CD14-positive monocyte (primary cell): Measurements from ENCODE around the gene MTRF1. TPM values are rescaled to one million over a fixed set of nuclear protein-coding genes. Genes with fewer than 3 reads are reported as not detected.

Experiments
- DNase-seq, 3 donors: peaks; one replicate each; pipeline ENCODE4 v3.0.0-alpha.2; 2011 to 2022
- H2AFZ ChIP-seq: 2 replicates; pipeline ENCODE4 v1.6.0; 2012; ENCODE audit warnings: mild to moderate bottlenecking, low read depth, low read length, inconsistent platforms; ENCODE audit not compliant: insufficient read depth, poor library complexity, severe bottlenecking
- H3K27ac ChIP-seq, 2 donors: 1 replicate in 1 of 2; 2 replicates in 1 of 2; pipeline ENCODE4 v1.5.1; 2012 to 2013; ENCODE audit warnings: low read length in 2 of 2, control low read depth in 1 of 2, inconsistent platforms in 1 of 2, low read depth in 1 of 2, mild to moderate bottlenecking in 1 of 2
- H3K27me3 ChIP-seq, 2 donors: one replicate each; pipeline versions ENCODE4 v1.6.0 to v1.6.1; 2011 to 2013; ENCODE audit warnings: low read length in 2 of 2; ENCODE audit not compliant: control insufficient read depth in 2 of 2, insufficient read depth in 2 of 2
- H3K36me3 ChIP-seq, 2 donors: replicated peaks in 1 of 2; 1 replicate in 1 of 2; 2 replicates in 1 of 2; pipeline versions ENCODE4 v1.5.1 to v1.6.1; 2012 to 2013; ENCODE audit warnings: low read length in 2 of 2, control low read depth in 1 of 2, inconsistent platforms in 1 of 2, mild to moderate bottlenecking in 1 of 2; ENCODE audit not compliant: insufficient read depth in 2 of 2, control insufficient read depth in 1 of 2
- H3K4me1 ChIP-seq, 2 donors: 1 replicate in 1 of 2; 2 replicates in 1 of 2; pipeline versions ENCODE4 v1.5.1 to v1.6.1; 2012 to 2013; ENCODE audit warnings: low read length in 2 of 2, control low read depth in 1 of 2, inconsistent platforms in 1 of 2, mild to moderate bottlenecking in 1 of 2, moderate library complexity in 1 of 2; ENCODE audit not compliant: insufficient read depth in 2 of 2, control insufficient read depth in 1 of 2
- H3K4me2 ChIP-seq: replicated peaks from 2 replicates; pipeline ENCODE3; 2012; ENCODE audit warnings: low read length, moderate library complexity, mild to moderate bottlenecking; ENCODE audit not compliant: poor library complexity, severe bottlenecking; ENCODE audit errors: extremely low read depth
- H3K4me3 ChIP-seq, 3 experiments: fragments of 200-600 bp in 1 of 3; sonication (generic) in 1 of 3; replicated peaks in 1 of 3; 1 replicate in 2 of 3; 2 replicates in 1 of 3; pipeline ENCODE4 v1.5.1; 2011 to 2013; ENCODE audit warnings: low read length in 3 of 3, mild to moderate bottlenecking in 3 of 3, control low read depth in 2 of 3, low read depth in 2 of 3, inconsistent platforms in 1 of 3, moderate library complexity in 1 of 3
- H3K79me2 ChIP-seq: 2 replicates; pipeline ENCODE4 v1.6.0; 2012; ENCODE audit warnings: mild to moderate bottlenecking, control low read depth, inconsistent platforms, low read length, moderate library complexity; ENCODE audit not compliant: insufficient read depth
- H3K9ac ChIP-seq: 2 replicates; pipeline ENCODE4 v1.6.0; 2017; ENCODE audit warnings: low read length, mild to moderate bottlenecking; ENCODE audit not compliant: insufficient read depth, poor library complexity, severe bottlenecking
- H3K9me3 ChIP-seq, 2 donors: replicated peaks in 1 of 2; 1 replicate in 1 of 2; 2 replicates in 1 of 2; pipeline versions ENCODE4 v1.5.1 to v1.6.1; 2012 to 2013; ENCODE audit warnings: low read length in 2 of 2, control low read depth in 1 of 2; ENCODE audit not compliant: control insufficient read depth in 1 of 2, insufficient read depth in 1 of 2
- H4K20me1 ChIP-seq: 2 replicates; pipeline ENCODE4 v1.6.0; 2012; ENCODE audit warnings: mild to moderate bottlenecking, low read length, control low read depth, moderate library complexity; ENCODE audit not compliant: insufficient read depth
- H3K27ac Mint-ChIP-seq, 7 donors: one replicate each; pipeline ENCODE4 v1.8.0; 2020; ENCODE audit warnings: mild to moderate bottlenecking in 7 of 7, mixed read lengths in 7 of 7, moderate library complexity in 6 of 7, inconsistent platforms in 2 of 7
- H3K27me3 Mint-ChIP-seq, 3 donors: one replicate each; pipeline ENCODE4 v1.8.0; 2021 to 2022; ENCODE audit warnings: low read depth in 3 of 3, mild to moderate bottlenecking in 3 of 3, mixed read lengths in 3 of 3, moderate library complexity in 3 of 3, inconsistent platforms in 1 of 3
- H3K36me3 Mint-ChIP-seq, 2 donors: one replicate each; pipeline ENCODE4 v1.8.0; 2020; ENCODE audit warnings: mixed read lengths in 2 of 2, inconsistent platforms in 1 of 2, mild to moderate bottlenecking in 1 of 2
- H3K4me1 Mint-ChIP-seq: one replicate; pipeline ENCODE4 v1.8.0; 2020; ENCODE audit warnings: mild to moderate bottlenecking, mixed read lengths
- H3K4me3 Mint-ChIP-seq, 2 donors: one replicate each; pipeline ENCODE4 v1.8.0; 2020; ENCODE audit warnings: mild to moderate bottlenecking in 2 of 2, mixed read lengths in 2 of 2, moderate library complexity in 1 of 2
- H3K9me3 Mint-ChIP-seq, 7 donors: one replicate each; pipeline ENCODE4 v1.8.0; 2020 to 2022; ENCODE audit warnings: mixed read lengths in 7 of 7, mild to moderate bottlenecking in 6 of 7, moderate library complexity in 6 of 7, inconsistent platforms in 2 of 7
- WGBS: methylation state at CpG from one replicate; pipeline ENCODE4 v1.1.5; 2013; ENCODE audit warnings: missing lambda C conversion rate; ENCODE audit not compliant: insufficient coverage; 5-methylcytosine and 5-hydroxymethylcytosine counted together
- intact Hi-C, 2 donors: fragments of 100-400 bp; cut with micrococcal nuclease; formaldehyde crosslinking; loops; one replicate each; pipeline versions ENCODE4 v1.15.0 to v1.15.1; 2023
- polyA plus RNA-seq, 3 donors: library from polyadenylated mRNA; depleted of rRNA in 1 of 3; unstranded in 2 of 3; stranded (reverse) in 1 of 3; fragments of 300-500 nt in 2 of 3; fragments of >200 nt in 1 of 3; fragmentation: Illumina TruSeq in 2 of 3; gene quantifications; 1 replicate in 2 of 3; 2 replicates in 1 of 3; pipeline ENCODE4 v1.2.3, GENCODE V29; 2012 to 2021
- TF ChIP-seq, protein P1 (sequence below): fragments of 200-600 bp; IDR thresholded peaks from one replicate; pipeline ENCODE4 v1.8.0; 2022; ENCODE audit warnings: antibody characterized with exemption, mild to moderate bottlenecking

Gene MTRF1
- polyA plus RNA-seq, 3 donors: 4.0 to 17.2 (median 6.0) TPM

DNA sequence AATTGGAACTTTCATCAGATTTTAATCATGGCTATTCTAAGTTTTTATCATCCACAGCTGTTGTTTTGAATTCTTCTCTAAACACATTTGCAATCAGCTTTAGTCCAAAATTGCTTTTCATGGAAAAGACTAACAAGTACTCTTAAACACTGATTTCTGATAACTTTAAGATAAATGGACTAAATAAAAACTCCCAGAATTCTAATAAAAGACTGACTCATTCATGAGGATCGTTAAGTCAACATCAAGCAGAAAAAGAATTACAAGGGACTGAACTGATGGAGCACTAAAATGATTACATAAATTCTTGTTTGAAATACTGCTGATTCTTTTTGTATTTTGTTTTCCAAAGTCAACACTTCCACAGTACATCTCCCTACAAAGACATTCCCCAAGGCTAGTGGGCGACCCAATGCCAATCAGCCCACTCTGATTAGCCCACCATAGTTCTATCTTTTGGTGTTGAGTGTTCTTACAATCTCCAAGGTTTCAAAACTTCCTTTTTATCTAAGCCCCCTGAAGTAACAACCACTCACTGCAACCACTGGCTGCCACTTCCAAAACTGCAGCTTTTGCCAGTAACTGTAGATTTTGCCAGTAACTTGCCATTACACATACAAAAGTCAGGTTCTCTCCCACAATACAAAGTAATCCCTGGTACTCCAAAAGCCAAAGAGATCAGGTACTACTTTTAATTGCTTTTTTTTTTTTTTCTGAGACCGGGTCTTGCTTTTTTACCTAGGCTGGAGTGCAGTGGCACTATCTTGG lies 33.7 kb upstream of the MTRF1 start:
- no peaks in the 10 kb centered on the region for H4K20me1 ChIP-seq
- no peaks in the 10 kb centered on the region for H3K27me3 ChIP-seq
- Mint-ChIP-seq H3K4me1 (no peaks in the 10 kb centered on the region), H3K4me3 (no peak overlapping the region), H3K9me3 (peaks cover 0 to 19% (median 4%) of the 10 kb centered on the region in 7 donors), H3K27me3 (peaks cover 0 to 2% (median 1%) of the 10 kb centered on the region in 3 donors), H3K27ac (no peak overlapping the region), H3K36me3 (no peaks in the 10 kb centered on the region)
- WGBS: 100% methylated on average over 1 of the region's 3 CpGs
- H3K36me3 ChIP-seq: no peaks in the 10 kb centered on the region
- H2AFZ ChIP-seq: no peak overlapping the region
- H3K79me2 ChIP-seq: no peaks in the 10 kb centered on the region
- intact Hi-C loops: no loop called here
- H3K9me3 ChIP-seq: peaks cover 0 to 6% of the 10 kb centered on the region in 2 donors
- TF ChIP-seq, protein P1, sequence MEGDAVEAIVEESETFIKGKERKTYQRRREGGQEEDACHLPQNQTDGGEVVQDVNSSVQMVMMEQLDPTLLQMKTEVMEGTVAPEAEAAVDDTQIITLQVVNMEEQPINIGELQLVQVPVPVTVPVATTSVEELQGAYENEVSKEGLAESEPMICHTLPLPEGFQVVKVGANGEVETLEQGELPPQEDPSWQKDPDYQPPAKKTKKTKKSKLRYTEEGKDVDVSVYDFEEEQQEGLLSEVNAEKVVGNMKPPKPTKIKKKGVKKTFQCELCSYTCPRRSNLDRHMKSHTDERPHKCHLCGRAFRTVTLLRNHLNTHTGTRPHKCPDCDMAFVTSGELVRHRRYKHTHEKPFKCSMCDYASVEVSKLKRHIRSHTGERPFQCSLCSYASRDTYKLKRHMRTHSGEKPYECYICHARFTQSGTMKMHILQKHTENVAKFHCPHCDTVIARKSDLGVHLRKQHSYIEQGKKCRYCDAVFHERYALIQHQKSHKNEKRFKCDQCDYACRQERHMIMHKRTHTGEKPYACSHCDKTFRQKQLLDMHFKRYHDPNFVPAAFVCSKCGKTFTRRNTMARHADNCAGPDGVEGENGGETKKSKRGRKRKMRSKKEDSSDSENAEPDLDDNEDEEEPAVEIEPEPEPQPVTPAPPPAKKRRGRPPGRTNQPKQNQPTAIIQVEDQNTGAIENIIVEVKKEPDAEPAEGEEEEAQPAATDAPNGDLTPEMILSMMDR: no peak
- no peak for DNase-seq
- H3K4me1 ChIP-seq: no peaks in the 10 kb centered on the region
- no peak overlapping the region for H3K4me2 ChIP-seq
- no peak overlapping the region for H3K27ac ChIP-seq
- H3K4me3 ChIP-seq: no peak overlapping the region
- H3K9ac ChIP-seq: no peak overlapping the region

DNA sequence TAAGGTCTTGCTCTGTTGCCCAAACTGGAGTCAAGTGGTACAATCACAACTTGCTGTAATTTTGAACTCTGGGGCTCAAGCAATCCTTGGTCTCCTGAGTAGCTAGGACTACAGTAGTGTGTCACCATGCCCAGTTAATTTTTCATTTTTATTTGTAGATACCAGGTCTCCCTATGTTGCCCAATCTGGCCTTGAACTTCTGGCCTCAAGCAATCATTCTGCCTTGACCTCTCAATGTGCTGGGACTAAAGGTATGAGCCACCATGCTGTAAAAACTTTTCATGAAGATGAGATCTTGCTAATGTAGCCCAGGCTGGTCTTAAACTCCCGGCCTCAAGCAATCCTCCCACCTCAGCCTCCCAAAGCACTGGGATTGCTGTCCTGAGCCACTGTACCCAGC lies 32.6 kb upstream of the MTRF1 start:
- no peaks in the 10 kb centered on the region for H3K36me3 ChIP-seq
- WGBS: 100% methylated on average over 1 of the region's 1 CpG
- intact Hi-C loops: no loop called here
- Mint-ChIP-seq H3K36me3 (no peaks in the 10 kb centered on the region), H3K27ac (no peak overlapping the region), H3K9me3 (peaks cover 0 to 29% (median 9%) of the 10 kb centered on the region in 7 donors), H3K4me1 (no peaks in the 10 kb centered on the region), H3K27me3 (peaks cover 0 to 2% (median 1%) of the 10 kb centered on the region in 3 donors), H3K4me3 (no peak overlapping the region)
- H3K27me3 ChIP-seq: no peaks in the 10 kb centered on the region
- H2AFZ ChIP-seq: no peak overlapping the region
- H3K9ac ChIP-seq: no peak overlapping the region
- H3K9me3 ChIP-seq: peaks cover 0 to 6% of the 10 kb centered on the region in 2 donors
- H3K79me2 ChIP-seq: no peaks in the 10 kb centered on the region
- H3K4me2 ChIP-seq: no peak overlapping the region
- TF ChIP-seq, protein P1: no peak
- DNase-seq: no peak
- no peaks in the 10 kb centered on the region for H3K4me1 ChIP-seq
- H3K4me3 ChIP-seq: no peak overlapping the region
- no peaks in the 10 kb centered on the region for H4K20me1 ChIP-seq
- H3K27ac ChIP-seq: no peak overlapping the region
